Pulmonary artery endothelial cell (primary cell): ENCODE results near the gene DHX9. TPM values are rescaled to one million over a fixed set of nuclear protein-coding genes. Genes with fewer than 3 reads are reported as not detected.
"Not testable (repeated sequence)": the region's sequence is repeated elsewhere in the genome, so short reads cannot be mapped to it uniquely, and the experiment has no call there.

ENCODE experiments used
- DNase-seq: peaks from one replicate; pipeline ENCODE4 v3.0.0-alpha.2; 2011; ENCODE audit warnings: low read depth, low spot score
- total RNA-seq: library from RNA; depleted of rRNA; stranded (reverse); fragments of >200 nt; gene quantifications from 2 replicates; pipeline ENCODE4 v1.2.3, GENCODE V29; 2014

The DHX9 gene
- total RNA-seq, 1 donor from 2014 or later = 190 TPM

DNA sequence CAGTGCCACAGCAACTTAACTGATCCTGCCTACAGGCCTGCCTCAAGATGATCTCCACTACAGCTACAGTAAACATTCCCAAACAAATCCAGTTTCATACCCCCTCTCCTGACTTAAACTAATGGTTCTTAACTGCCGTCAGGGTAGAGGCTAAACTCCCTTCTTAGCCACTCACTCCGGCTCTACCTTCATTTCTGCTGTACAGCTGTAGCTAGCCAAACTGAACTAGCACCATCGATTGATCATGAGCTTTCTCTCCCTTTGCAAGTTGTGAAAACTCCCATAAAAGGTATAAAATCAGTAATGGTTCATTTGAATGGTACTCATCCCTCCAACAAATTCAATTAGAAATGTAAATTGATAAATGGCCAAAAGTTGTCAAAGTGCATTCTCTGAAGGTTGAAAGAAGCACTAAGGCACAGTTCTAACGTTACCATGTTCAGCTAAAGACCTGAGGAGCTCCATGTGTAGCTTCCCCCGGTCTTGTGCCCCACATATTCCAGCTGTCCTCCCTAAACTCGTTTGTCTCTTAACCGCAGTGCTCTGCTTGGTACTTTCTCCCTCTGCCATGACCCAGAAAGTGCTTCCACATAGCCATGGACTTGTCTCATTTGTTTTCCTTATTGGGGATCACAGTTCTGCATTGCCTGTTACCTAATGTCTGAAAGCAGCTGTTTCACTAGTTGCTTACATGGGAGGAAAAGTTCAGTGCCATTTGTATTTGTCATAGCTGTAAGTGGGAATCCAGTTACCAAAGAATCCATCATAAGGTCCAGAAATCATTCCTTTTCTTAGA, 49.8 kb downstream of the DHX9 start:
- DNase-seq = no peak

DNA sequence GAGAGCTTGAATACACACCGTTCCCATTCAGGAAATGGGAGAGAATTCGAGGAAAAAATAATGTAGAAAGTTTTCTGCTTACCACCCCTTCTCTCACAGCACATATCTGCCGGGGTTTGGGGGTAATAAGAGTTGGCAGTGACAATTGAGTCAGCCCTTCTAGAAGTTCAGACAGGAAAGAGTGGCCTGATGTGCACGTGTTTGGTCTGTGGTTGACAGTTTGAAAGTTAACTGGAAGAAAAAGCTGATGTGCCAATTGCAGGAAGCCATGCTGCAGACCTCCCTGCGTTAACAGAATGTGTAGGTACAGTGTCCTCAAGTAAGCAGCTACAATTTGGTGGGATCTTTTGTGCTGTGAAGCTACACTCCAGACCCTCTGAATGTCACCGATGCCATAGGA, 50.9 kb downstream of the DHX9 start:
- no peak for DNase-seq

DNA sequence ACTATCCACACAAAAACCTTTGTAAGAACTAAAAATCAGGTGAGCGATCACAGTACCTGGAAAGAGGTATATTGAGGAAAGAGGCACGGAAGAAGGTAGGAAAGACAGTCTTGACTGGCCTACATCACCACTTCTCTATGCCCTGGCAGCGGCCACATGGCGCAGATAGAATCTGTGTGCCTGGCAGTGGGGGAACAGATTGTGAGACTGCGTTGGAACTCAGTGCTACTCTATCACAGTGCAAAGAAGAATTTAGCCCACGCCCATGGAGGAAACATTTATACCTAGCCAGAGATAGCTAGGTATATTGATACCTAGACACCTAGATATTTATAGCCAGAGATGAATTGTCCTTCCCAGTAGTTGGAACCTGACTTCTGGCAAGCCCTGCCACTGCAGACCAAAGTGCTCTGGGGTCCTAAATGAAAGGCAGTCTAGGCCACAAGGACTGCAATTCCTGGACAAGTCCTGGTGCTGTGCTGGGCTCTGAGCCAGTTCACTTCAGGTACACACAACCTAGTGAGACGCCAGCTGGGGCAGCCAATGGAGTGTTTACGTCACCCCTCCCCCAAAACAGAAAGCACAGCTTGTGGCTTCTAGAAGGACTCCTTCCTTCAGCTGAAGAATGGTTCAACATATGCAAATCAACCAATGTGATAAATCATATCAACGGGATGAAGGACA, 51.9 kb downstream of the DHX9 start:
- DNase-seq = no peak

DNA sequence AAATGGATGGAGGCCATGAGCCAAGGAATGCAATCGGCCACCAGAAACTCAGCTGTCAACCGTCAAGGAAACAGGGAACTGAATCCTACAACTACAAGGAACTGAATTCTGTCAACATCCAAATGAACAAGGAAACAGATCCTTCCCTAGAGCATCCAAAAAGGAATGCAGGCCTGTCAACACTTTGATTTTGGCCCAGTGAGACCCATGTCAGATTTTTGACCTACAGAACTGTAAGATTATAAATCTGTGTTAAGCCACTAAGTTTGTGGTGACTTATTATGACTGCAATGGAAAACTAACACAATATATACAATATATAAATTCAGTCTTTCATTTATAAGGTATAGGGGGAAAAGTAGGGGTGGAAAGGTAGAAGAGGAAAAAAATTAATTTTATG, 58.5 kb downstream of the DHX9 start:
- DNase-seq = no peak

DNA sequence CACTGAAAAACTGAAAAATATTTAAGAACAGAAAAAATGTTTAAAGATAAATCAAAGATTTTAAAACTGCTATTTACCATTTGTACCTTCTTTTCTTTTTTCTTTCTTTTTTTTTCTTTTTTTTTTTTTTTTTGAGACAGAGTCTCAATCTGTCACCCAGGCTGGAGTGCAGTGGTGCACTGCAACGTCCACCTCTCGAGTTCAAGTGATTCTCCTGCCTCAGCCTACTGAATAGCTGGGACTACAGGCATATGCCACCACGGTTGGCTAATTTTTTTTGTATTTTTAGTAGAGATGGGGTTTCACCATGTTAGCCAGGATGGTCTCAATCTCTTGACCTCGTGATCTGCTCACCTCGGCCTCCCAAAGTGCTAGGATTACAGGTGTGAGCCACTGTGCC, 62.8 kb downstream of the DHX9 start:
- not testable (repeated sequence) for DNase-seq

DNA sequence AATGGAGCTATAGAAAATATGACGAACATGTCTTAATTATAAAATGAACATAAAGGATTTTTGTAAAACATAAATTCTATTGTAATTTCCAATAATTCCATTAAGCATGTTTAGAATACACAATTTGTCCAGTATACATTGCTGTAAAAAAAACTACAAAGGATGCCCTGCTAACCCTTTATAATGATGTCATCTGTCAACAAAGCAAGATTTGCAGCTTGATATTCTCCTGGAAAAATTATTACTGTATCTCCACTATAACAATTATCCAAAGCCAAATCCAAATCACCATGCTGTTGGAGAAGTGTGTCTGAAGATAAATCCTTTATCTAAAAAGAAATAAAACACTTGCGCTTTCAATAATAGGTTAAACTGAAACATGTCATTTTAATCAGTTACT, 66.2 kb downstream of the DHX9 start:
- DNase-seq = no peak

DNA sequence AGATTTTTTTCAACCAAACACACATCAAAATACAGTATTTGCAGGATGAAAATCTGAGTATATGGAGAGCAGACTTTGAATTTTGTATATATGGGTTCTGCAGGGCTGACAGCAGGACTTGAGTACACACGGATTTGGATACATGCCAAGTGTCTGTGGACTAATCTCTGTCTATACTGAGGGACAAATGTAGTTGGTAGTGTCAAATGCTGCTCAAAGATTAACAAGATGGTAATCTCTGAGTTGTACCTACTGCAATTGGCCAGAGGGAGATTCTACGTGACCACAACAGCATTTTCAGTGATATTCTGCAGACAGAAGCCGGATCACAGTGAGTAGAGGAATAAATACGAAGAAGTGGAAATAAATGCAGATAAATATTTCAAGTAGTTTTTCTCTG, 70.4 kb downstream of the DHX9 start:
- no peak for DNase-seq

DNA sequence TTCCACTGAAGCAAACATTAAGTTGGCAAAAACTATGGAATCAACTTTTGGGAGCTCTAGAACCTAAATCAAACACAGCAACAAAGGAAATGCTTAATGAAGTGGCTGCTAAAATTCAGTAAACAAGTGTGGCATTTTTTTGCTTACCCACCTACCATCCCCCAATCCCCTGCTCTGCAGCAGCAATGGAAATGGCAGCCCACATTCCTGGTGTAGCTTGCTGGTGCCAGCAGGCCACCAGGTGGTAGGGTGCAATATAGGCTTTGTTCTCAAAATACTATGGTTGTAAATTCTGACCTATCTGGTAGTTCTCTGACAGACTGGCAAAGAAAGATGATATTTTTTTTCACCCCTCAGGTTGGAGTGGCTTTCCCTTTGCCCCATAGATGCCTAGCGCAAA, 71.0 kb downstream of the DHX9 start:
- no peak for DNase-seq

DNA sequence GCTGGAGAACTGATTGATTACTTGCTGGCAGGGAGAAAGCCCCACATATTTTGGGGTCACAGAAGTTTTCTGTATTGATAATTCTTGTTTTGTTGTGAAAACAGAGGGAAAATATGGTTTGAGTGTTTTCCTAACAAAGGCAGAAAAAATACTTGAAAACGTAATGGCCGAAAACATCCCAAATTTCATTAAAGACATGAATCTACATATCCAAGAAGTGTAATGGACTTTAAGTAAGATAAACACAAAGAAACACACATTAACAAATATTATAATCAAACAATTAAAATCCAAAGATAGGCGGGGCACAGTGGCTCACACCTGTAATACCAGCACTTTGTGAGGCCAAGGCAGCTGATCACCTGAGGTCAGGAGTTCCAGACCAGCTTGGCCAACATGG, 74.3 kb downstream of the DHX9 start:
- DNase-seq = no peak

DNA sequence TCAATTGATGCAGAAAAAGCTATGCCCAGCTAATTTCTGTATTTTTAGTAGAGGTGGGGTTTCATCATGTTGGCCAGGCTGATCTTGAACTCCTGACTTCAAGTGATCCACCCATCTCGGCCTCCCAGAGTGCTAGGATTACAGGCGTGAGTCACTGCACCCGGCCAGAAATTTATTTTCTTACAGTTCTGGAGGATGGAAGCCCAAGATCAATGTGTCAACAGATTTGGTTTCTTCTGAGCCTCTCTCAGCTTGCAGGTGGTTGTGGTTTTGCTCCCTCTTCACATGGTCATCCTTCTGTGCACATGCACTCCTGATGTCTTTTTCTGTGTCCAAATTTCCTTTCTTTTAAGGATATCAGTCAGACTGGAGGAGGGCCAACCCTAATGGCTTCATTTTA, 78.2 kb downstream of the DHX9 start:
- DNase-seq = no peak

DNA sequence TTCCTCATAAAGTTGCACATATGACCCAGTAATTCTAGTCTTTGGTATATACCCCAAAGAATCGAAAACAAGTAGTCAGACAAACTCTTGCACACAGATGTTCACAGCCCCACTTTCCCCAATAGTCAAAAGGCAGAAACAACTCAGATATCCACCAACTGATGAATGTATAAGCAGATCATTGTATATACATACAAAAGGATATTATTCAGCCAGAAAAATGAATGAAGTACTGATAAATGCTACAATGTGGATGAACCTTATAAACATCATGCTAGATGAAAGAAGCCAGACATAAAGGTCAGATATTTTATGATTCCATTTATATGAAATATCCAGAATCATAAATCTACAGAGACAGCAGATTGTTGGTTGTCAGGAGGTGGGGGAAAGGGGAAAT, 86.5 kb downstream of the DHX9 start:
- no peak for DNase-seq

DNA sequence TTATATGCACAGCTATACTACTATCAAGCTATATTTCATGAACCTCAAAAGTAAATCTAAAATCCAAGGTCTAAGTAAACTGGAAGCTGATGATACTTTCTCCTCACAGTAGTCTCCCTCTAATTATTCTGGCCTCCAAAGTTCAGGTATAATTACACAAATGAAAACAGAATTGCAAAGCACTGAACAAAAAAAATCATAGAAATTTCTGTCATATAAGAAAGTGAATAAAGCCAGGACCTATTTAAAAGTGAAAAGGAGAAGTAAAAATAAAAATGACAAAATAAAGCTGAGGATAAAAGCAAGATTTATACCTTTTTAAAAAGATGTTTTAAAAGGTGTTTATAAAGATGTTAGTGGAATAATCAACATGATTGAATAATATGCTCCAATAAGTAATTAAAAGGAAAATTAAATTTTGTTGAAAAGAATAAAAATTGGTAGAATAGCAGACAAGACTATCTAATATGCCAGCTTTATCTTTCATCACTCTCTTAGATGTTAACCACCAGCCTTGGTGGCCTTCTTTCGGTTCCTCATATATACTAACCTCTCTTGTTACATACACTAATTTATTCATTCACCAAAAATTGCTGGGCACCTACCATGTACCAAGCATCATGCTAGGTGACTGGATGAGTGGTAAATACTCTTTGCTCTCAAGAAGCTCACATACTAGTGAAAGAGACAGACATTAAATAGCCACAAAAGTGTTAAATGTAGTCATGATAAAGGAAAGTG, 88.7 kb downstream of the DHX9 start:
- DNase-seq = no peak

DNA sequence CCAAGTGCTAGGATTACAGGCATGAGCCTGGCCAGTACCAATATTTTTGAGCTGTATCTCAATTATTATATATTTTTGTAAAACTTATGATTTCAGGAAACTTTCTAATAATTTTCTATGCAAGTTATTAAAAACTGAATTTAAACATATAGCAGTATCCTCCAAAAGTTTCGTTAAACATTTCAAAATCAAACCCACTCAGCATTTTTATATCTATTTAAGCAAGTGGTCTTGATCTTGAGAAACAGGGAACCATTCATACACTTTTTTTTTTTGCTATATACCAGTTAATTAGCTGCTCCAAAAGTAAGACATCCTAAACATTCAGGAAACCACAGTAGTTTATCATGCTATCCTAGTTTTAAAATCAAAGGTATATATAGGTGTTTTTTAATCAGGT, 91.8 kb downstream of the DHX9 start:
- DNase-seq = no peak

DNA sequence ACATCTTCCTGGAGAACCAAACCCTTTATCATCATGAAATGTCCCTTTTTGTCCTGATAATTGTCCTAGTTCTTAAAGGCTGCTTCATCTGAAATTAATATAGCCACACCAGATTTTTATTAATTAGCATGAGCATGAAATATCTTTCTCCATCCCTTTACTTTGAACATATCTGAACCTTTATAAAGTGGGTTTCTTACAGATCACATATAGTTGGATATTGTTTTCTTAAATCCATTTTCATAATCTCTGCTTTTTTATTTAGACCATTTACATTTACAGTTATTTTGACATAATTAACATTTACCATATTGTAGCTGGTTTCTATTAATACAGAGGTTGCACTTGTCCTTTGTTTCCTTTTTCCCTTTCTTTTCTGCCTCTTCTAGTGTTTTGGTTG, 96.6 kb downstream of the DHX9 start:
- DNase-seq = no peak

Other genes starting within 250 kb of the DHX9 start
- gene RGS16, start 235.0 kb upstream of the DHX9 start, total RNA-seq = under 0.01 TPM in 1 of 2 replicates, not detected in the other
- not detected in 2 replicates for gene RGS8, start 154.8 kb upstream of the DHX9 start, total RNA-seq
- gene NPL, start 49.6 kb upstream of the DHX9 start, total RNA-seq = 1.8 and 2.1 TPM in 2 replicates
- gene SHCBP1L, start 113.8 kb downstream of the DHX9 start, total RNA-seq = not detected in 2 replicates
- 390 and 428 TPM in 2 replicates for gene LAMC1, start 184.1 kb downstream of the DHX9 start, total RNA-seq